Measurements from ENCODE around the gene NES.

NES gene

DNA sequence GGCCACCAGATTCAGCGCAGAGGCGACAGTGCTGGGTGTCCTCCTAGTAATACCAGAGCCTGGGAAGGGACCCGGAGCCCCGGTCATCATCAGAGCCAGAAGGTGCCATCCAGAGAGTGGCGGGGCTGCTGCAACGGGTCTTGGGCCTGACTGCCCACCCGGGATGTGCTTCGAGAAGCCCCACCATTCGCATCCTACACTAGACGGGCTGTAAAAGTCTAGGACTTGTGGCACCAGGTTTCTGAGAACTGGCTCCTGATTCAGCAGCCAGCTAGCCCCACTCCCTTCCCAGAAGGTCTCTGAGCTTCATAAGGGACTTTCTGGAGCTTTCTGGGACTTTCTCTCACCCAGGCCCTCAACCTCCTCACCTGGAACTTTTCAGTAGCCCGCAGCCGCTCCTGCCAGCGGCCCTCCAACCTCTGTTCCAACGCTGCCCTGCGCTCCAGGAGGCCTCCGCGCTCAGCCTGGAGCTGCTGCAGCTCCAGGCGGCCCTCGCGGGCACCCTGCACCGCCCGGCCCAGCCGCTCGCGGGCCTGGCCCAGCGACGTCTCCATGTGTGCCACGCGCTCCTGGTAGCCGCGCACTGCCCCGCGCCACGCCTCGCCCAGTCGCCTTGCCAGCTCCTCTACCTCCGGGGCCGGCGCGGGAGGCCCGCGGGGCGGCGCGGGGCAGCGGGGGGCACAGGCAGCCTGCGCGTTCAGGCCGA lies 940 bp downstream of the NES start:
- Histone ChIP-seq H3K4me2 (ENCODE audit: low read length) (peak overlapping the region; percentile 84), H3K4me3 (ENCODE audit: low read length) (peak overlapping the region; percentile 71), H3K36me3 (ENCODE audit: insufficient read depth, low read length) (peaks cover 10% of the 10 kb centered on the region), H3K27me3 (ENCODE audit: control insufficient read depth, insufficient read depth, low read length) (peaks cover 27% of the 10 kb centered on the region), H3K9me3 (replicated peaks; ENCODE audit: low read length) (no peaks in the 10 kb centered on the region), H3K9ac (ENCODE audit: low read depth, low read length) (peak overlapping the region; percentile 85), H3K4me1 (ENCODE audit: control insufficient read depth, insufficient read depth, low read length) (peaks cover 34% of the 10 kb centered on the region)

DNA sequence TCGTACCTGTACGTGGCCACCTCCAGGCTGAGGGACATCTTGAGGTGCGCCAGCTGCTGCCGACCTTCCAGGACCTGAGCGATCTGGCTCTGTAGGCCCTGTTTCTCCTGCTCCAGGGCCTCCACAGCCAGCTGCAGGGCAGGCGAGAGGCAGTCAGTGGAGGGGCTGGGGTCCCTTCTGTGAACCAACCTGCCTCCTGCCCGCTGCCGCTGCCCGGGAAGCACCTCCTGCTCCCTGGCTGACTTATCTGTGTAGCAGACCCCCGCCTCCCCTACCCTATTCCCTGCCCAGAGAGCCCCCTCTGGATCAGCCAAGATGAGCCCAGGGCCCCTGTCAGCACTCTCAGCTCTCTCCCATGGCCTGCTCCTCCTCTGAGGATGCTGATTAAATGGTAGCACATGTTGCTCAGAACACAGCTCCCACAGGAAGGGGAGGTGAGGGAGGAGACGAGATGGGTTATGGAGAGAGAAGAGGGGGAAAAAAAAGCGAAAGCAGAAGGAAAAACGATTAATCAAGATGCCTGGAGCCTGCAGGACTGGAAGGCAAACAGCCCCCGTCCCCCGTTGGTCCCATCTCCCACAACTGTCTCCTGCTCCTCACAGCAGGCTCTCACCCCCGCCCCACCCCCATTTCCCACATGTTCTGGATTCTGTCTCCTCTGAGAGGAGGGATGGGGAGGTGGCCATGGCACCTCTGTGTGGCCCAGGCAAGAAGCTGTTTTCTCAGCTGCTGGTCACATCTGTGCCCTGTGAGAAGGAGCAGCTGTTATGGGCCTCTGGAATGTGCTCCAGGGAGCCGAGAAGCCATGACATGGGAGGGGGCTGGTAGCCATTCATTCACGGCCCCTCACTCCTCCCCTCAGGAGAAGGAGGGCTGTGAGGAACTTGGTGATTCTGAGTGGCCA lies 1.7 kb downstream of the NES start:
- Histone ChIP-seq H3K36me3 (ENCODE audit: insufficient read depth, low read length) (peaks cover 14% of the 10 kb centered on the region), H3K9ac (ENCODE audit: low read depth, low read length) (peak overlapping the region; percentile 85), H3K4me2 (ENCODE audit: low read length) (peak overlapping the region; percentile 84), H3K4me3 (ENCODE audit: low read length) (peak overlapping the region; percentile 71), H3K27me3 (ENCODE audit: control insufficient read depth, insufficient read depth, low read length) (peaks cover 22% of the 10 kb centered on the region), H3K9me3 (replicated peaks; ENCODE audit: low read length) (no peaks in the 10 kb centered on the region), H3K4me1 (ENCODE audit: control insufficient read depth, insufficient read depth, low read length) (peaks cover 34% of the 10 kb centered on the region)

DNA sequence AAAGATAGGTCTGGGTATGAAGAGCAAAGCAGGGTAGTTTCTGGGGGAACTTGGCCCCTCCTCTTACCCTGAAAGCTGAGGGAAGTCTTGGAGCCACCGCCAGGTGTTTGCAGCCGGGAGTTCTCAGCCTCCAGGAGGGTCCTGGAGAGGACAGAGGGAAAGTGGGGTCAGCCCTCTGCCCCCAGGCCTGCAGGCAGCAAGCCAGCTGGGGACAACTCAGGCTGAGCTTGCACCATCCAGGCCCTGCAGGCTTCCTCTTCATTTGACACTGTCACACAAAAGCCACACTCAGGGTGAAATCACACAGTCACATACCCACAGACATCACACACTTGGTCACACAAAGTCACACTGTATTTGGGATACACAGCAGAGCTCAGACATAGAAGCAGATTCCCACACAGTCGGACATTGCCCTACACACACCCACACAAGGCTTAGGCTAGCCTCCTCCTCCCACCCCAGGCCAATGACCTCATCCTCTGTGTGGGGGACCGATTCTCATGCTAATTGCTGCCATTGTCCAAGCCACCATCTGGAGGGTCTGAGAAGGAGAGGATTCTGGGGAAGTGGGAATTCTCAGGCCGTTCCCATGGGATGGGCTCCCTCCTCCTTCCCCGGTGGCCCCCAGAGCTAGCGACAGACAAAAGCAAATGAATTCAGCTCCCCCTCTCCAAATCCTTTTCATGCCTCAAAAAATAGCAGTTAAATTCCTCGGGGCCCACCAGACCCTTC lies 3.7 kb downstream of the NES start:
- Histone ChIP-seq H3K9me3 (replicated peaks; ENCODE audit: low read length) (no peaks in the 10 kb centered on the region), H3K4me3 (ENCODE audit: low read length) (peak overlapping the region; percentile 71), H3K9ac (ENCODE audit: low read depth, low read length) (peak overlapping the region; percentile 85), H3K27me3 (ENCODE audit: control insufficient read depth, insufficient read depth, low read length) (peaks cover 11% of the 10 kb centered on the region), H3K4me2 (ENCODE audit: low read length) (peak overlapping the region; percentile 84), H3K36me3 (ENCODE audit: insufficient read depth, low read length) (peaks cover 14% of the 10 kb centered on the region), H3K4me1 (ENCODE audit: control insufficient read depth, insufficient read depth, low read length) (peaks cover 34% of the 10 kb centered on the region)

DNA sequence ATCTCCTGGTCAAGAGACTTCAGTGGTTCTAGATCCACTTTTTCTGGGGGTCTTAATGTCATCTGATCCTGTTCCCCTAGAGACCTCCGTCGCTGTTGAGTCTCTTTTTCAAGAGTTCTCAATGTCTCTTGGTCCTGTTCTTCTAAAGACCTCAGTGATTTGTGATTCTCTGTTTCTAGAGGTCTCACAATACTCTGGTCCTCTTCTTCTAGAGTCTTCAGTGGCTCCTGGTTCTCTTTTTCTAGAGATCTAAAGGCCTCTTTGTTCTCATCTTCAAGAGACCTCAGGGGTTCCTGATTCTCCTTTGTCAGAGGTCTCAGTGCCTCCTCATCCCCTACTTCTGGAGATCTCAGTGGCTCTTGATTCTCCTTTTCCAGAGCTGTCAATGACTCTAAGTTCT lies 5.4 kb downstream of the NES start:
- Histone ChIP-seq H3K4me2 (ENCODE audit: low read length) (no peak overlapping the region), H3K4me3 (ENCODE audit: low read length) (no peak overlapping the region), H3K36me3 (ENCODE audit: insufficient read depth, low read length) (peaks cover 14% of the 10 kb centered on the region), H3K9ac (ENCODE audit: low read depth, low read length) (no peak overlapping the region), H3K27me3 (ENCODE audit: control insufficient read depth, insufficient read depth, low read length) (peaks cover 8% of the 10 kb centered on the region), H3K4me1 (ENCODE audit: control insufficient read depth, insufficient read depth, low read length) (peaks cover 32% of the 10 kb centered on the region), H3K9me3 (replicated peaks; ENCODE audit: low read length) (no peaks in the 10 kb centered on the region)

DNA sequence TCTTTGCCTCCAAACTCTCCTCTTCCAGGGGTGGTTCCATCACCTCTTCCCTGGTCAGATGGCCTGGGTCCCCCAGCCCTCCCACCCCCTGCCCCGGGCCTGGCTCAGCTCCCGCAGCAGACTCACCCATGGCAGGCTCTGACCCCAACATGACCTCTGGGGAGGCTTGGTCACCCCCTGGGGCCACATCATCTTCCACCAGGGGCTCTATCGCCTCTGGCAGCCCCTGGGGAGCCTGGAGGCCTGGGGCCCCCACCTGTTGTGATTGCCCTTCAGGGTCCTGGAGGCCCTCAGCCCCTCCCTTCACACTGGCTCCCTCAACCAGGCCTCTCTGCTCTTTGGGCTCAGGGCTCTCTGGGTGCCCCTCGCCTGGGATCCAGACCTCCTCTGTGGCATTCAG lies 6.4 kb downstream of the NES start:
- no peak overlapping the region for H3K4me3 ChIP-seq (ENCODE audit: low read length)
- H3K36me3 ChIP-seq (ENCODE audit: insufficient read depth, low read length) = peaks cover 14% of the 10 kb centered on the region
- H3K4me2 ChIP-seq (ENCODE audit: low read length) = no peak overlapping the region
- no peak overlapping the region for H3K9ac ChIP-seq (ENCODE audit: low read depth, low read length)
- H3K4me1 ChIP-seq (ENCODE audit: control insufficient read depth, insufficient read depth, low read length) = peaks cover 31% of the 10 kb centered on the region
- H3K27me3 ChIP-seq (ENCODE audit: control insufficient read depth, insufficient read depth, low read length) = peaks cover 8% of the 10 kb centered on the region
- H3K9me3 ChIP-seq (replicated peaks; ENCODE audit: low read length) = no peaks in the 10 kb centered on the region

DNA sequence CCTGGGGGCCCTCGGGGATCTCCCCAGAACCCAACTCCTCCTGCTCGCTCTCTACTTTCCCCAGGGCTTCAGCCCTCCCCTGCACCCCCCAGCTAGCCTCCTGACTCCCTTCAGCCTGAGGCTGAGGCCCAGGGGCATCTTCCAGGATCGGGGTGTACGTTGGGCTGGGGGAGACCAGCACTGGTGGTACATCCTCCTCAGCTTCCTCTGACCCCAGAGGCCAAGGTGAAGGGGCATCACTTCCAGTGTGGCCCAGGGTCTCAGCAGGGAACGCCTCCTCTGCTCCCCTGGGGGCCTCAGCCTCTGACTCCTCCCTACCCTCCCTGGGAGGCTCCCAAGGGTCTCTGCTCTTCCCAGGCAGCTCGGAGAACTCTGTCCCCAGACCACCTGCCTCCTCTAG lies 6.8 kb downstream of the NES start:
- Histone ChIP-seq H3K36me3 (ENCODE audit: insufficient read depth, low read length) (peaks cover 14% of the 10 kb centered on the region), H3K4me2 (ENCODE audit: low read length) (no peak overlapping the region), H3K27me3 (ENCODE audit: control insufficient read depth, insufficient read depth, low read length) (peaks cover 8% of the 10 kb centered on the region), H3K9me3 (replicated peaks; ENCODE audit: low read length) (no peaks in the 10 kb centered on the region), H3K4me3 (ENCODE audit: low read length) (no peak overlapping the region), H3K4me1 (ENCODE audit: control insufficient read depth, insufficient read depth, low read length) (peaks cover 35% of the 10 kb centered on the region), H3K9ac (ENCODE audit: low read depth, low read length) (no peak overlapping the region)

DNA sequence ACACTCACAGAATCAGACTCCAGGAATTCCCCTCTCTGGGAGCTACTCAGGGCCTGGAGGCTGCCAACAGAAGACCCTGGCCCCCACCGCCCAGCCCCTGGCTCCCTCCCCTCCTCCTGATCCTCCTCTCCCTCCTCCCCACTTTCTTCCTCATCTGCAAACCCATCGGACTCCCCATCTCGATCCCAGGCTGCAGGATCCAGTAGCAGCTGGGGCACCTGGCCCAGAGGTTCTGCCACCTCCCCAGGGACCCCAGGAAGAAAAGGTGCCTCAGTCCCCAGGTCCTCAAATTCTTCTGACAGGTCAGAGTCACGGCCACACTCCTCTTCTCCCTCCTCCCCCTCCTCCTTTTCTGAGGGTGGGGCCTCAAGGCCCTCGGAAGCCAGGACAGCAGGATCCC lies 7.4 kb downstream of the NES start:
- H3K9ac ChIP-seq (ENCODE audit: low read depth, low read length) = no peak overlapping the region

DNA sequence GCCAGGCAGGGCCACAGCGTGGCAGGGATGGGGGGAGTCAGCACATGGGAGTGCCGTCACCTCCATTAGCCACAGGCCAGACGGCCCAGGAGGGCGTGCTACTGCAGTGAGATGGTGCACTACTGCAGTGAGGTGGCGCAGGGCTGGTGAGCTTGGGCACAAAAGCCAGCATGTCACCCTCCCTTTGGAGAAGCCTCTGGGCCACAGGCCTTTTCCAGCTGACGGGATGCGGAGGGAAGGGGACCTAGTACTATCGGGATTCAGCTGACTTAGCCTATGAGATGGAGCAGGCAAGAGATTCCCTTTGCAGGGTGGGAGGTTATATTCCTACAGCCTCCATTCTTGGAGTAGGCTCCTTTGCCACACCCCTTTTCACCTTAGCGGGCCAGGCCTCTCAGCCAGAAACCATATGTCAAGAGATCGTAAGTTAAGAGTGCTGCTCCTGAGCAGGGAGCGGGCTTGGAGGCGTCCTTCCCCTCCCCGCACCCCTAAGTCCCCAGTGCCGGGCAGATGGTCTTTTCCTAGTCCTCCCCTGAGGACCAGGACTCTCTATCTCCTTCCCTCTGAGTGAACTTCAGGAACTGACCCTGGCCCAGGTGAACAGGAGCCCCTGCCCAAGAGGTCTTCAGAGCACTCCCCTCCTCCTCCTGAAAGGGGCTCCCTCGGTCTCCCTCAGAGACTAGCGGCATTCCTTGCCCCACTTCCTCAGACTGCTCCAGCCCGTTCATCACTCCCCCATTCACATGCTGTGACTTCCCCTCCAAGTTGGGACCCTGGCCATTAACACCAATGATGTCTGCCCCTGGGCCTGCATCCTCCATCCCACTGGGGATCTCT lies 8.2 kb downstream of the NES start:
- no peak overlapping the region for H3K9ac ChIP-seq (ENCODE audit: low read depth, low read length)
- no peak overlapping the region for H3K4me3 ChIP-seq (ENCODE audit: low read length)
- H3K4me1 ChIP-seq (ENCODE audit: control insufficient read depth, insufficient read depth, low read length) = peaks cover 35% of the 10 kb centered on the region
- H3K36me3 ChIP-seq (ENCODE audit: insufficient read depth, low read length) = peaks cover 14% of the 10 kb centered on the region
- peaks cover 8% of the 10 kb centered on the region for H3K27me3 ChIP-seq (ENCODE audit: control insufficient read depth, insufficient read depth, low read length)
- no peak overlapping the region for H3K4me2 ChIP-seq (ENCODE audit: low read length)
- no peaks in the 10 kb centered on the region for H3K9me3 ChIP-seq (replicated peaks; ENCODE audit: low read length)

More for the DNA sequence above, 7.4 kb downstream of the NES start:
- Histone ChIP-seq H3K4me1 (ENCODE audit: control insufficient read depth, insufficient read depth, low read length) (peaks cover 35% of the 10 kb centered on the region), H3K4me2 (ENCODE audit: low read length) (no peak overlapping the region), H3K9me3 (replicated peaks; ENCODE audit: low read length) (no peaks in the 10 kb centered on the region), H3K4me3 (ENCODE audit: low read length) (no peak overlapping the region), H3K27me3 (ENCODE audit: control insufficient read depth, insufficient read depth, low read length) (peaks cover 8% of the 10 kb centered on the region), H3K36me3 (ENCODE audit: insufficient read depth, low read length) (peaks cover 14% of the 10 kb centered on the region)

DNA sequence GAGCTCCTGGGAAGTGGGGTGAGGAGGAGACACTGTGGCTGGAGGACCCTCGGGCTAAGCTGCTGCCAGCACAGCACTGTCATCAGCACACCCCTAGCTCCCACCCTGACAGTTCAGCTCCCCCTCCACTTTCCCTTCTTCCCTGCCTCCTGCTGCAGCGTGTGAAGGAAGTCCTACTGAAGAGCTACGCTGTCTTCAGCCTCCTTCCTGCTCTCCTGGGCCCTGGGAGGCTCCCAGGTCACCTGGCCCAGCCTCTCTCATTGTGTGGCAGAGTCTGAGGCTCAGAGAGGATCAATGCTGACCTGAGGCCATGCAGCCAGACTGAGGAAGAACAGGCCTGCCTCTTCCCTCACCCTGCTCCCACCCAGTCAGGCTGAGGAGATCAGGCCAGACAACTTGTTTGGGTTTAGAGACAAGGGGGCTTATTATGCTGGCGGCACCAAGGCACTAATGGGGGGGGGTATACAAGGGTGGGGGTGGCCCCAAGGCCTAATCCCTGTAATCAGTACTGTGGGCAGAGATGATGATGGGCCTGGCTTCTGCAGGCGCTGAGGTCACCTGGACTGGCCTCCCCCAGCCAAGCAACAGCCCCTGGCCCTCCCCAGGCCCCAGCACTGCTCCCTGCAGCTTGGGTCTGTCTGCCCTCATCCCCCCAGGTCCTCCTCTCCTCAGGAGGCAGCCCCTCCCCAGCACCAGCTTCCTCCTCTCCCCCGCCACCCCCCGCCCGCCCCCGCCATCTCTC lies 9.1 kb downstream of the NES start:
- H3K9me3 ChIP-seq (replicated peaks; ENCODE audit: low read length) = no peaks in the 10 kb centered on the region
- H3K36me3 ChIP-seq (ENCODE audit: insufficient read depth, low read length) = peaks cover 14% of the 10 kb centered on the region
- H3K4me1 ChIP-seq (ENCODE audit: control insufficient read depth, insufficient read depth, low read length) = peaks cover 35% of the 10 kb centered on the region
- no peak overlapping the region for H3K9ac ChIP-seq (ENCODE audit: low read depth, low read length)
- peaks cover 8% of the 10 kb centered on the region for H3K27me3 ChIP-seq (ENCODE audit: control insufficient read depth, insufficient read depth, low read length)
- no peak overlapping the region for H3K4me3 ChIP-seq (ENCODE audit: low read length)
- H3K4me2 ChIP-seq (ENCODE audit: low read length) = no peak overlapping the region

DNA sequence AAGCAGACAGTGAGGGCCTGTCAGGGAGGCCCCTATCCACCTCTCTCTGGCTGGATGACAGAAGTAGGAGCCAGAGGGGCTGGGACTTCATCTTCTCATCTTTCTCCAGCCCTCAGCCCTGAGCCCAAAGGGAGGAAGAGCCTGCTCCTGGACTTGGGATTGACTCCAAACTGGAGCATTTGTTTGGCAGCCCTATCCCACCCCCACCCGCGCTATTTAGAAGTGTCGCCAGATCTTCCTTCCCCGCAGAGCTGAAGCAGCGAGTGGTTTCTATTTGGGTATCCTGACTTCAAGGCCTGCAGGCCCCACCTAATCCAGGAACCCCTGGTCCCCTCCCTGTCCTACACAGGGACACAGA lies 9.6 kb downstream of the NES start:
- peaks cover 41% of the 10 kb centered on the region for H3K4me1 ChIP-seq (ENCODE audit: control insufficient read depth, insufficient read depth, low read length)
- no peak overlapping the region for H3K4me2 ChIP-seq (ENCODE audit: low read length)
- no peak overlapping the region for H3K9ac ChIP-seq (ENCODE audit: low read depth, low read length)
- H3K9me3 ChIP-seq (replicated peaks; ENCODE audit: low read length) = no peaks in the 10 kb centered on the region
- H3K27me3 ChIP-seq (ENCODE audit: control insufficient read depth, insufficient read depth, low read length) = peaks cover 8% of the 10 kb centered on the region
- H3K36me3 ChIP-seq (ENCODE audit: insufficient read depth, low read length) = peaks cover 9% of the 10 kb centered on the region
- H3K4me3 ChIP-seq (ENCODE audit: low read length) = no peak overlapping the region

Measured in skeletal muscle satellite cell (primary cell).